ENCODE data around the gene SAPCD2.
A peak's percentile ranks its signal among the peaks of the same experiment; 100 is the strongest.

Gene SAPCD2

GRCh38 chr9:137080260-137081122 is 10.1 kb upstream of the SAPCD2 start:
- DNase-seq, result no peak

- no peak for DNase-seq
Observed at GRCh38 chr9:137079401-137079787, 9.0 kb upstream of the SAPCD2 start.

DNA sequence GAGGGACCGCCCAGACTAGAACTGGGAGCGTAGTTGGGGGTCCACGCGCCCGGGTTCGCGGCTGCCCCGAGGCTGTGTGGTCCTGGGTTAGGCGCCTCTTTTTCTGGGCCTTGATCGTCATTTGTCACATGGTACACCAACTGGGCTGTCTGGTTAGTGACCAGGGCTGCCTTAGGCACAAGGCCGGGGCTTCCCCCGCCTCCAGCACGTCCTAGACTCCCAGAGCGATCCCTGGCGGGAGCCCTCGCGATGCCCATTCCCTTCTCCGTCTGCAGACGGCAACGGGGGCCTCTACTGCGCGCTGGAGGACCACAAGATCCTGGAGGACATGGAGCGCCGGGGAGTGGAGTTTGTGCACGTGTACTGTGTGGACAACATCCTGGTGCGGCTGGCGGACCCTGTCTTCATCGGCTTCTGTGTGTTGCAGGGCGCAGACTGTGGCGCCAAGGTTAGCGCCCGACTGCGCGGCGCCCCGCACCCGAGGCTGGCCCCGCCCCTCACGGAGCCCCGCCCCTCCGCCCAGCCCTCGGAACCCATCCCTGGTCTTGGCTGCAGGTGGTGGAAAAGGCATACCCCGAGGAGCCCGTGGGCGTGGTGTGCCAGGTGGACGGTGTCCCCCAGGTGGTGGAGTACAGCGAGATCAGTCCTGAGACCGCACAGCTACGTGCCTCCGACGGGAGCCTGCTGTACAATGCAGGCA is 8.5 kb upstream of the SAPCD2 start:
- DNase-seq, result no peak

DNA sequence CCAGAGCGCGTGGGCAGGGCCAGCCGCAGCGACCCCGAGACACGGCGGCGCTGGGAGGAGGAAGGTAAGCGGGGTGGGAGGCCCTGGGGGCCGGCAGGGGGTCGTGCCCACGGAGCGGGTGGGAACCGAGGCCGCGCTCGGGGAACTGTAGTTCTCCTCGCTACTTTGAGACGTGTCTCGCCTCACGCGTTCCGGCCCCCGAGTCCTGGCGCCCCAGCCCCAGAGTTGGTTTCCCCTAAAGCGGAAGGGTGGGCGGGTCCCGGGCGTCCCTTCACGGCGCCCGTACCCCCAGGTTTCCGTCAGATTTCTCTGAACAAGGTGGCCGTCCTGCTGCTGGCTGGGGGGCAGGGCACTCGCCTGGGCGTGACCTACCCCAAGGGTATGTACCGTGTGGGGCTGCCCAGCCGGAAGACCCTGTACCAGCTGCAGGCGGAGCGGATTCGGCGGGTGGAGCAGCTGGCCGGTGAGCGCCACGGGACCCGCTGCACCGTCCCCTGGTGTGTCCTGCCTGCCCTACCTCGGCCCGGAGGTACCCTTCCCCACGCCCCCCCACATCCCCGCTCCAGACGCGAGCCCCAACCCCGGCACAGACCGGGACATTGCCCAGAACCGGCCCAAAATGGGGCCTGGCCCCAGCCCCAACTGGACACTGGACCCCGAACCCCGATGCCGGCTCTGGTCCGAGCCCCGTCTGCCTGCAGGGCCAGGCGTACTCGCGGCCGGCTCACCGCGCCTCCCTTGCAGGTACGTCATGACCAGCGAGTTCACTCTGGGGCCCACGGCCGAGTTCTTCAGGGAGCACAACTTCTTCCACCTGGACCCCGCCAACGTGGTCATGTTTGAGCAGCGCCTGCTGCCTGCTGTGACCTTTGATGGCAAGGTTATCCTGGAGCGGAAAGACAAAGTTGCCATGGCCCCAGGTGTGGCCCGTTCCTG is 7.7 kb upstream of the SAPCD2 start:
- DNase-seq, result peak; percentile 57

- peak; percentile 68 for DNase-seq
Observed at GRCh38 chr9:137077010-137077747, 6.8 kb upstream of the SAPCD2 start, which contains the start of gene UAP1L1. UAP1L1 (plus strand) TSS chr9:137077517; CDS start chr9:137077533, 16 bp downstream.

GRCh38 chr9:137076636-137077009 is 6.3 kb upstream of the SAPCD2 start:
- DNase-seq, result no peak

DNA sequence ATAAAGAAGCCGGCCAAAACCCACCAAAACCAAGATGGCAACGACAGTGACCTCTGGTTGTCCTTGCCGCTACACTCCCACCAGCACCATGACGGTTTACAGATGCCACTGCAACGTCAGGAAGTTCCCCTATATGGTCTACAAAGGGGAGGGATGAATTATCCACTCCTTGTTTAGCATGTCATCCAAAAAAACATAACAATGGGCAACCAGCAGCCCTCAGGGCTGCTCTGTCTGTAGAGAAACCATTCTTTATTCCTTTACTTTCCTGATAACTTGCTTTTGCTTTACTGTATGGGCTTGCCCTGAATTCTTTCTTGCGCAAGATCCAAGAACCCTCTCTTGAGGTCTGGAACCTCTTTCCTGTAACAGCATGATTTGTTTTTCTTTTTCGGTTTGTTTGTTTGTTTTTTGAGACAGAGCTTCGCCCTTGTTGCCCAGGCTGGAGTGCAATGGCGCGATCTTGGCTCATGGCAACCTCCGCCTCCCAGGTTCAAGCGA is 5.0 kb upstream of the SAPCD2 start:
- no peak for DNase-seq

DNA sequence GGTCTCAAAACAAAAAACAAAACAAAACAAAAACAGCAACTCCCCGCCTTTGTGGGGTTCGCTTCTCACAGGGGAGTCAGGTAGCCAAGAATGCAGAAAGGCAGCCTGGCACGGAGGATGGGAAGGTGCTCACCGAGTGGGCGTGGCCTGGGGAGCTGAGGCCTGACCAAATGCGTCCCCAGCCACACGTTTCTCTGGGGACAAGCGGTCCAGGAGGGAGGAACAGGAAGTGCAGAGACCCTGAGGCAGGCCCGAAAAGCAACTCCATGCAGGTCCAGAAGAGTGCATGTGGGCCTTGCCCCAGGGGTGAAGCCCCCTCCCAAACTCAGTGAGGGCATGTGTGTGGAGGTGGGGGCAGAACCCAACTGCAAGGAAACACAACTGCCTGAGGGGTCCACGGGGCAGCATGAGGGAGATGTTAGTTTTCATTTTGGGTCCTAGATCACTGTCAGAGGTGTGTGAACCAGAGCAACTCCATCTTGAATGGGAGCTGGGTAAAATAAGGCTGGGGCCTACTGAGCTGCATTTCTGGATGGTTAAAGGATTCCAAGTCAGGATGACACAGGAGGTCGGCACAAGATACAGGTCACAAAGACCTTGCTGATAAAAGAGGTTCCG is 4.4 kb upstream of the SAPCD2 start:
- no peak for DNase-seq

- no peak for DNase-seq
Observed at GRCh38 chr9:137073992-137074399, 3.6 kb upstream of the SAPCD2 start.

GRCh38 chr9:137071282-137071681 is 925 bp upstream of the SAPCD2 start:
- DNase-seq, result no peak

- DNase-seq, result no peak
Observed at GRCh38 chr9:137070906-137071275, 534 bp upstream of the SAPCD2 start.

DNA sequence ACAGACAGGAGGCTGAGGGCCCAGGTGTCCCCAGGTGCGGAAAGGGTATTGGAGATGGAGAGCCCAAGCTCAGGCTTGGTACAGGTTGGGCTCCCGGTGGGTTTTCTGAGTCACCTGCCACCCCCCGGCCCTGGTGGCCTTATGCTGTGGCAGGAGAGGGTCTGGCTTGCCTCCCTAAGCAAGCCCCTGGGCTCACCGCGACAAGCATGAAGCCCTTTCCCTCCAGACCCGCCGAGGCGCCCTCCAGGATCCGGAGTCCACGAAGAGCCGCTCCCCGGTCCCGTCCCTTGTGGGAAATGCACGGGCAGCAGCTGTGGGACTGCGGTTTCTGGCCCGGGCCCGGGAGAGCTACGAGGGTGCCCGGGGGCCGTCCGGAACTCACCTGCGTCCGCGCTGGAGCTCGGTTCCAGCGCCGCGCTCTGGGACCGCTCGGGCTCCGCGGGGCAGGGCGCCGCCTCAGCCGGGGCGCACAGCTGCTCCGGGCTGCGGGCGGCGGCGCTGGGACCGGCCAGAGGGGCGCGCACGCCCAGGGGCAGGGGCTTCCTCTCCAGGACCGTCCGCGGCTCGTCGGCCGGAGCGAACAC is 757 bp downstream of the SAPCD2 start:
- DNase-seq, result no peak

GRCh38 chr9:137068539-137069507 is 1.5 kb downstream of the SAPCD2 start:
- DNase-seq, result no peak

DNA sequence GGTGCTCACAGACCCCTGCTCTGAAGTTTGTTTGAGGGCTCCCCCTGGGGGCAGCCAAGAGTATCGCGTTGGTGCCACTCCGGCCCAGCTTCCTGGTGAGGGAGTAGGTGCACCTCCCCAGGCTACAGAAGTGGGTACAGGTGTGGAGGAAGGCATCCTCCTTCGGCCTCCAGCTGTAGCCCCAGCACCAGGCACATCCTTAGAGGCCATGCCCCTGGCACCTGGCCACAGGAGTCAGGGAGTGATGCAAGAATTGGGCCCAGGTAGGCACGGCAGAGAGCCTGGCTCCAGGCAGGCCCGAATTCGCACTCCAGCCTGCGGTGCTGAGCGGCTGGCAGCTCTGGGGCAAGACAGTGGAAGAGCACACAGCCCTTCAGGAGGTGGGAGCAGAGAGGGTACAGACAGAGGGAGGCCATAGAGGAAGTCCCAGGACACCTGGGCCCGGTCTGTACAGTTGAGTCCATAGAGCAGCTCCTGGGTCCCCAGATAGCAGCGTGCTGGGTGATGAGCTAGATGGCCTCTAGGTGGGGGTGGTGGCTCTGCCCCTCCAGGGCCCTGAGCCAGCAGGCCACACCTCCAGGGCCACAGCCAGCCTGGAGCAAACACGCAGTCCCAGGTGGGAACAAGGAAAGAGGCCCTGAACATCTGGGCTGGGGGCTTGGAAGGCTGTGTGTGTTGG is 2.4 kb downstream of the SAPCD2 start:
- peak; percentile 92 for DNase-seq

- DNase-seq, result no peak
Observed at GRCh38 chr9:137066096-137066861, 4.1 kb downstream of the SAPCD2 start.

DNA sequence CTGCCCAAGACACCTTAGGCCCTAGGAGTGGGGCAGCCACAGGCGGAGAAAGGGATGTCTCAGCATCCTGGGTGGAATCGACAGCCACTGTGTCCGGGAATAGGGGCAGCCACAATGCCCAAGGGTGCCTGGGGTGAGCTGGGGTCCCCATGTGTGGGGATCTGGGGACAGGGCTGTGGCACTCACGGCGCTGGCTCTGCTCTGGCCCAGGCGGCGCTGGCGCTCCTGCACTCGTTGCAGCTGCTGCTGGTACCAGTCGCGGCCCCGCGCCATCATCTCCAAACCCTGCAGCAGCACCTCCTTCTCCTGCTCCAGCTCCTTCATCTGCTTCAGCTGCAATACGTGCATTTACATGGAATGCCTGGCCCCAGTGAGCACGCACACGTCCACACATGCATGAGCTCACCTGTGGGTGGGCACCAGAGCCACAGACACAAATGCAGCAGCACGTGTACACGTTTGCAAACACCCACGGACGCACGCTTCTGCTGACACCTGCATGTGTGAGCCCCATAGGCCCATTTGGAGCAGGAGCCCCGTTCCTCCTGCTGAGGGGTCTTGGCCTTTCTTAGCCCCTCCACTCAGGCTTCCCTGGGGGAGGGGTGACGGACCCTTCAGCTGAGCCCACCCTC is 4.9 kb downstream of the SAPCD2 start:
- no peak for DNase-seq

DNA sequence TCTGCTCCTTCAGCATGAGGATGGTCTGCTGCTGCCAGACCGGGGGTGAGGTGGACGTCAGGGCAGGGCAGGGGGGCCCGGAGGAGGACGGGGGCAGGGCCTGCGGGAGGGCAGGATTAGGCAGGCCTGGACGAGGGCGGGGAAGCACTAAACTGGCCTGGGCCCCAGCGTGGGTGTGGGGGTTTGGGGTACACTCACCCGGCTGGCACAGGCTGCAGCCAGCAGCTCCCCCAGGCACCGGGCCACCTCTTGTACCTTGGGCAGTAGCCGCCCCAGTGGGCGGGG is 5.5 kb downstream of the SAPCD2 start:
- no peak for DNase-seq

Data from activated CD4-positive, alpha-beta T cell treated with anti-CD3 and anti-CD28 coated beads, Interleukin-10, Interleukin-2, amounts not matched to agents 100 ng/mL and 50 ng/mL, durations not matched to agents 16 hours and 8 hours (primary cell).